Measurements from ENCODE around the gene ZNF750. TPM values are rescaled to one million over a fixed set of nuclear protein-coding genes. Genes with fewer than 3 reads are reported as not detected.
A peak's percentile ranks its signal among the peaks of the same experiment; 100 is the strongest.
"Not testable (repeated sequence)": the region's sequence is repeated elsewhere in the genome, so short reads cannot be mapped to it uniquely, and the experiment has no call there.

Gene ZNF750
- total and polyA plus RNA-seq, 2 of the 13 experiments (the other 11 are each of a cell fraction or from before 2014, with no cell fraction given): not detected

DNA sequence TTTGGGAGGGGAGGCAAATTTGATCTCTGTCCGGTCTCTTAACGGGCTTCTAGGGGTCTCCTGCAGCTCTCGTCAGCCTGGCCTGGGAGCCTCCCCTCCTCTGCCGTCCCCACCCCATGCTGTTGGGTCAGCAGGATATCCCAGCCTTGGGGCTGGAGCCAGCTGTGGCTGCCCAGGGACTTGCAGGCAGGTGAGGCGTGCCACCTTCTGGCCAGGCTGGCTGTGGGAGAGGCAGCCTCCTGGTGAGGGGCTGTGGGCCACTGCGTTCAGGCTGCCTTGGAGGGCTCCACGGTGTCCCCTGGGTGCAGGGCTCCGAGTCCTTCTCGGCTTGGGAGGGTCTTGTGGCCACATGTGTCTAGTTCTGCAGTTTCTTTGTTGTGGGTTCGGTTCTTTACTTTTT is 53.4 kb downstream of the ZNF750 start:
- WGBS (ENCODE audit: low lambda C conversion rate): 98% methylated on average over 5 of the region's 10 CpGs
- Histone ChIP-seq H3K4me1 (ENCODE audit: insufficient read depth, low read length) (no peaks in the 10 kb centered on the region), H3K9ac (ENCODE audit: insufficient read depth, low read depth, low read length) (no peak overlapping the region), H3K27ac (ENCODE audit: extremely low read length, insufficient read depth, low read length) (no peak overlapping the region), H3K4me2 (ENCODE audit: low read depth, low read length) (no peak overlapping the region), H3K9me3 (ENCODE audit: low read length) (no peaks in the 10 kb centered on the region), H2AFZ (ENCODE audit: low read length) (no peak overlapping the region), H4K20me1 (ENCODE audit: insufficient read depth, low read length) (no peaks in the 10 kb centered on the region), H3K36me3 (replicated peaks in 1 of 2; ENCODE audit: control insufficient read depth in 1 of 2, insufficient read depth in 2 of 2, low read length in 2 of 2) (peaks cover 17 to 31% of the 10 kb centered on the region in 2 experiments; a peak in 4 of 5 replicates), H3K27me3 (ENCODE audit: control insufficient read depth in 1 of 2, insufficient read depth in 2 of 2, low read length in 2 of 2) (no peaks in the 10 kb centered on the region), H3K4me3 (replicated peaks in 1 of 3; ENCODE audit: insufficient read depth in 1 of 3, low read depth in 2 of 3, low read length in 3 of 3) (no peak overlapping the region), H3K79me2 (ENCODE audit: insufficient read depth, low read length) (no peaks in the 10 kb centered on the region)
- TF ChIP-seq MAF1 (CRISPR knock-in tag; IDR thresholded peaks at IDR 0.05; ENCODE audit: borderline replicate concordance): no peak
- TF ChIP-seq ZNF335 (CRISPR knock-in tag; IDR thresholded peaks at IDR 0.05): no peak
- TF ChIP-seq, protein P1, sequence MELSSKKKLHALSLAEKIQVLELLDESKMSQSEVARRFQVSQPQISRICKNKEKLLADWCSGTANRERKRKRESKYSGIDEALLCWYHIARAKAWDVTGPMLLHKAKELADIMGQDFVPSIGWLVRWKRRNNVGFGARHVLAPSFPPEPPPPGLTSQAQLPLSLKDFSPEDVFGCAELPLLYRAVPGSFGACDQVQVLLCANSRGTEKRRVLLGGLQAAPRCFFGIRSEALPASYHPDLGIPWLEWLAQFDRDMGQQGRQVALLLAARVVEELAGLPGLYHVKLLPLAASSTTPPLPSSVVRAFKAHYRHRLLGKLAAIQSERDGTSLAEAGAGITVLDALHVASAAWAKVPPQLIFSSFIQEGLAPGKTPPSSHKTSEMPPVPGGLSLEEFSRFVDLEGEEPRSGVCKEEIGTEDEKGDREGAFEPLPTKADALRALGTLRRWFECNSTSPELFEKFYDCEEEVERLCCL (CRISPR knock-in tag; IDR thresholded peaks at IDR 0.05; ENCODE audit: borderline replicate concordance): no peak
- TF ChIP-seq RCOR2 (CRISPR knock-in tag; IDR thresholded peaks at IDR 0.05): no peak
- no peak for TF ChIP-seq FOXA1 (IDR thresholded peaks at IDR 0.05)
- TF ChIP-seq FOXA1 (CRISPR knock-in tag; IDR thresholded peaks at IDR 0.05): no peak
- TF ChIP-seq FOSL1 (CRISPR knock-in tag; IDR thresholded peaks at IDR 0.05; ENCODE audit: borderline replicate concordance): no peak
- TF ChIP-seq, protein P2, sequence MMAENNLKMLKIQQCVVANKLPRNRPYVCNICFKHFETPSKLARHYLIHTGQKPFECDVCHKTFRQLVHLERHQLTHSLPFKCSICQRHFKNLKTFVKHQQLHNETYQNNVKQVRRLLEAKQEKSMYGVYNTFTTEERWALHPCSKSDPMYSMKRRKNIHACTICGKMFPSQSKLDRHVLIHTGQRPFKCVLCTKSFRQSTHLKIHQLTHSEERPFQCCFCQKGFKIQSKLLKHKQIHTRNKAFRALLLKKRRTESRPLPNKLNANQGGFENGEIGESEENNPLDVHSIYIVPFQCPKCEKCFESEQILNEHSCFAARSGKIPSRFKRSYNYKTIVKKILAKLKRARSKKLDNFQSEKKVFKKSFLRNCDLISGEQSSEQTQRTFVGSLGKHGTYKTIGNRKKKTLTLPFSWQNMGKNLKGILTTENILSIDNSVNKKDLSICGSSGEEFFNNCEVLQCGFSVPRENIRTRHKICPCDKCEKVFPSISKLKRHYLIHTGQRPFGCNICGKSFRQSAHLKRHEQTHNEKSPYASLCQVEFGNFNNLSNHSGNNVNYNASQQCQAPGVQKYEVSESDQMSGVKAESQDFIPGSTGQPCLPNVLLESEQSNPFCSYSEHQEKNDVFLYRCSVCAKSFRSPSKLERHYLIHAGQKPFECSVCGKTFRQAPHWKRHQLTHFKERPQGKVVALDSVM (CRISPR knock-in tag; IDR thresholded peaks at IDR 0.05): no peak
- no peak for TF ChIP-seq CC2D1A (CRISPR knock-in tag; IDR thresholded peaks at IDR 0.05)
- no peak for TF ChIP-seq MZF1 (CRISPR knock-in tag; IDR thresholded peaks at IDR 0.05; ENCODE audit: borderline replicate concordance)
- no peak for TF ChIP-seq ZNF274 (CRISPR knock-in tag; IDR thresholded peaks at IDR 0.05)
- POLR2A ChIA-PET: no interaction called here
- no TSS peak for BruUV-seq (replicated peaks)
- CTCF ChIA-PET (ENCODE audit: low intra/inter-chr PET ratio, low total read pairs): no interaction called here
- in situ Hi-C loops (cut with HindIII; ENCODE audit: extremely low pct_ligation_motif_present, low pct_unique_long_range_greater_than_20kb): no loop called here
- intact Hi-C loops (cut with micrococcal nuclease; ENCODE audit: unreplicated experiment): no loop called here
- FAIRE-seq (no peak), ATAC-seq (0 out of 3 replicates have a peak, but pooled peaks have one; percentile 8), DNase-seq (ENCODE audit: low spot score) (no peak)

DNA sequence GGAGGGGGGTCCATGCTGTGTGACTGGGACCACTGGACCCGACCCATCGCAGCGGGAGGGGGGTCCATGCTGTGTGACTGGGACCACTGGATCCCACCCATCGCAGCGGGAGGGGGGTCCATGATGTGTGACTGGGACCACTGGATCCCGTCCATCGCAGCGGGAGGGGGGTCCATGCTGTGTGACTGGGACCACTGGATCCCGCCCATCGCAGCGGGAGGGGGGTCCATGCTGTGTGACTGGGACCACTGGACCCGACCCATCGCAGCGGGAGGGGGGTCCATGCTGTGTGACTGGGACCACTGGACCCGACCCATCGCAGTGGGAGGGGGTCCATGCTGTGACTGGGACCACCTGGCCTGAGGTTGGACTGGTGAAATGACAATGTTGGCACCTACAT is 54.2 kb downstream of the ZNF750 start:
- in situ Hi-C loops (cut with HindIII; ENCODE audit: extremely low pct_ligation_motif_present, low pct_unique_long_range_greater_than_20kb); POLR2A ChIA-PET; FAIRE-seq: not testable (repeated sequence)

More for the DNA sequence above, 54.2 kb downstream of the ZNF750 start:
- H3K27ac ChIP-seq (ENCODE audit: extremely low read length, insufficient read depth, low read length); H3K9ac ChIP-seq (ENCODE audit: insufficient read depth, low read depth, low read length); H3K27me3 ChIP-seq (ENCODE audit: control insufficient read depth in 1 of 2, insufficient read depth in 2 of 2, low read length in 2 of 2); H4K20me1 ChIP-seq (ENCODE audit: insufficient read depth, low read length); H3K79me2 ChIP-seq (ENCODE audit: insufficient read depth, low read length); H3K4me1 ChIP-seq (ENCODE audit: insufficient read depth, low read length); H3K9me3 ChIP-seq (ENCODE audit: low read length); CTCF ChIA-PET (ENCODE audit: low intra/inter-chr PET ratio, low total read pairs); H3K4me2 ChIP-seq (ENCODE audit: low read depth, low read length); intact Hi-C loops (cut with micrococcal nuclease; ENCODE audit: unreplicated experiment); DNase-seq (ENCODE audit: low spot score); H3K4me3 ChIP-seq (replicated peaks in 1 of 3; ENCODE audit: insufficient read depth in 1 of 3, low read depth in 2 of 3, low read length in 3 of 3); ATAC-seq; H2AFZ ChIP-seq (ENCODE audit: low read length); BruUV-seq (replicated peaks): not testable (repeated sequence)
- 92% methylated on average over 12 of the region's 16 CpGs for WGBS (ENCODE audit: low lambda C conversion rate)
- peaks cover 17 to 30% of the 10 kb centered on the region in 2 experiments; a peak in 4 of 5 replicates for H3K36me3 ChIP-seq (replicated peaks in 1 of 2; ENCODE audit: control insufficient read depth in 1 of 2, insufficient read depth in 2 of 2, low read length in 2 of 2)
